HEK293 (cell line): ENCODE data around the gene SCYL1.
A peak's percentile ranks its signal among the peaks of the same experiment; 100 is the strongest.

Experiments
- HOXA7 ChIP-seq: sonication (generic); formaldehyde crosslinking; IDR thresholded peaks from 2 replicates; pipeline ENCODE4 v1.8.1; 2022; ENCODE audit warnings: missing genetic modification reagents, borderline replicate concordance
- ZNF341 ChIP-seq: fragments of 450-650 bp; formaldehyde crosslinking; IDR thresholded peaks from 2 replicates; pipeline ENCODE4; 2016; ENCODE audit warnings: low read depth, missing biosample characterization, missing genetic modification characterization
- TF ChIP-seq, protein P1 (sequence below): fragments of 450-650 bp; formaldehyde crosslinking; IDR thresholded peaks from 2 replicates; pipeline ENCODE4 v1.5.1; 2016; ENCODE audit warnings: missing biosample characterization, missing genetic modification characterization

Gene SCYL1

DNA sequence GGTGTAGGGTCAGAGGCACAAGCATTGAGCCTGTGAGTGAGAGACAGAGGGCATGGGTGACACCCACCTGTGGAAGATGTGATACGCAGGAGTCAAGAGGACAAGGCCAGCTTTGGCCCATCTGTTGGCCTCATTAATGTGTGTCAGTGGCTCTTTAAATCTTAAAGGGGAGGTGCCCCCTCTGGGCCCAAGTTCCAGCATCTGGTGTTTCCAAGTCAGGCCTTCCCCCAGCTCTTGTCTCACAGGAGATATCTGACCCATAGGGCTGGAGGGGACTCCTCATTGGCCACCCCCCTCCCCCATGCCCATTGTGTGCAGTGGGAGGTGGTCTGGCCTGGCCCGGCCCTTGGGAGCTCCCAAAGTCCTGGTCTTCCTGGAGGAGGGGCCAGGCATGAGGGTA, 61.8 kb downstream of the SCYL1 start (continued):
- TF ChIP-seq, protein P1, sequence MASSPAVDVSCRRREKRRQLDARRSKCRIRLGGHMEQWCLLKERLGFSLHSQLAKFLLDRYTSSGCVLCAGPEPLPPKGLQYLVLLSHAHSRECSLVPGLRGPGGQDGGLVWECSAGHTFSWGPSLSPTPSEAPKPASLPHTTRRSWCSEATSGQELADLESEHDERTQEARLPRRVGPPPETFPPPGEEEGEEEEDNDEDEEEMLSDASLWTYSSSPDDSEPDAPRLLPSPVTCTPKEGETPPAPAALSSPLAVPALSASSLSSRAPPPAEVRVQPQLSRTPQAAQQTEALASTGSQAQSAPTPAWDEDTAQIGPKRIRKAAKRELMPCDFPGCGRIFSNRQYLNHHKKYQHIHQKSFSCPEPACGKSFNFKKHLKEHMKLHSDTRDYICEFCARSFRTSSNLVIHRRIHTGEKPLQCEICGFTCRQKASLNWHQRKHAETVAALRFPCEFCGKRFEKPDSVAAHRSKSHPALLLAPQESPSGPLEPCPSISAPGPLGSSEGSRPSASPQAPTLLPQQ: peak; percentile 76
- no peak for TF ChIP-seq ZNF341 (tag by site-specific recombination)
- no peak for TF ChIP-seq HOXA7 (CRISPR knock-in tag)
